ENCODE data around the gene STX7. TPM values are rescaled to one million over a fixed set of nuclear protein-coding genes. Genes with fewer than 3 reads are reported as not detected.

STX7 gene
- total RNA-seq, 1 experiment from 2014 or later, result 25.6 TPM

DNA sequence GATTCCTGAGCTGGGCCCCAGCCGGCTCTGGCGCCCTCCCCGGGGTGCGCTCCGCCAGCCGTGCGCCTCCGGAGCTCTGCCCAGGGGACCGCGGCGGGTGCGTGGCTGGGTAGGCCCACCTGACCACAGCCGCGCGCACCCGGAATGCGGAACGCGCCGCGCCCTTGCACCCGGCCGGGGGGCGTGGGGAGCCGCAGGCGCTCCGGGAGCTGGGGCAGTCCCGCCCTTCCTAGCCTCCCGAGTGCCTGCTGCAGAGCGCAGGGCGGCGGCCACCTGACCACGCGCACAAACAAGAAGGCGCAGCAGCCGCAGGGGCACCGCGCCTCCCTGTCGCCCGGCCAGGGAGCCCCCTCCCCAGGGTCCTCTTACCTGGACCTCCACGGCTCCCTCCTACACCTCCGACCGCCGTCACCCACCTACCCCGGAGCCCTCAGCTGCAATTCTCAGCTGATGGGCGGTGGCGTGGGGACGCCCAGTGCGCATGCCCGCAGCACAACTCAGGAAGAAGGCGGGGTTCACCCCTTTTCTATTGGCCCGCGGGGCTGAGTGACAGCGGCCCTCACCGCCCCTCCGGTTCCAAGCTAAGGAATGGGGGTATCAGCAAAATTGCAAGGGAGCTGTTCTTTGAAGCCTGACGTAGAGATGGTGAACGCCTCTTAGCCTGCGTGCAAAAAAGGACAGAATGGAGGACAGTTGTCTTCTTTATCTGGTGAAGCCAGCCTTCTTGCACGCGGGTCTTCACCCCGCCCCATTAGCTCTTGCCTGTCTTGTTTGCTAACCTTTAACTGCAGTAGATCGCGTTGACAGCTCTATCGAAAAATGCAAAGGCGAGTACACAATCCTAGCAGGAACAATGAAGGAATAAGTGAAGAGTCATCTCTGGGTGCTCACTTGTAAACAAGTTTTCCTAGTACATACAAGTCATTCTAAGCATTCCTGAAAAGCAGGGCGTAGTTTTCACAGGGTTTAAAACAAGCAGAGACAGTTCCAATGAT lies at the start of gene STX7 (continued):
- TF ChIP-seq, protein P1, sequence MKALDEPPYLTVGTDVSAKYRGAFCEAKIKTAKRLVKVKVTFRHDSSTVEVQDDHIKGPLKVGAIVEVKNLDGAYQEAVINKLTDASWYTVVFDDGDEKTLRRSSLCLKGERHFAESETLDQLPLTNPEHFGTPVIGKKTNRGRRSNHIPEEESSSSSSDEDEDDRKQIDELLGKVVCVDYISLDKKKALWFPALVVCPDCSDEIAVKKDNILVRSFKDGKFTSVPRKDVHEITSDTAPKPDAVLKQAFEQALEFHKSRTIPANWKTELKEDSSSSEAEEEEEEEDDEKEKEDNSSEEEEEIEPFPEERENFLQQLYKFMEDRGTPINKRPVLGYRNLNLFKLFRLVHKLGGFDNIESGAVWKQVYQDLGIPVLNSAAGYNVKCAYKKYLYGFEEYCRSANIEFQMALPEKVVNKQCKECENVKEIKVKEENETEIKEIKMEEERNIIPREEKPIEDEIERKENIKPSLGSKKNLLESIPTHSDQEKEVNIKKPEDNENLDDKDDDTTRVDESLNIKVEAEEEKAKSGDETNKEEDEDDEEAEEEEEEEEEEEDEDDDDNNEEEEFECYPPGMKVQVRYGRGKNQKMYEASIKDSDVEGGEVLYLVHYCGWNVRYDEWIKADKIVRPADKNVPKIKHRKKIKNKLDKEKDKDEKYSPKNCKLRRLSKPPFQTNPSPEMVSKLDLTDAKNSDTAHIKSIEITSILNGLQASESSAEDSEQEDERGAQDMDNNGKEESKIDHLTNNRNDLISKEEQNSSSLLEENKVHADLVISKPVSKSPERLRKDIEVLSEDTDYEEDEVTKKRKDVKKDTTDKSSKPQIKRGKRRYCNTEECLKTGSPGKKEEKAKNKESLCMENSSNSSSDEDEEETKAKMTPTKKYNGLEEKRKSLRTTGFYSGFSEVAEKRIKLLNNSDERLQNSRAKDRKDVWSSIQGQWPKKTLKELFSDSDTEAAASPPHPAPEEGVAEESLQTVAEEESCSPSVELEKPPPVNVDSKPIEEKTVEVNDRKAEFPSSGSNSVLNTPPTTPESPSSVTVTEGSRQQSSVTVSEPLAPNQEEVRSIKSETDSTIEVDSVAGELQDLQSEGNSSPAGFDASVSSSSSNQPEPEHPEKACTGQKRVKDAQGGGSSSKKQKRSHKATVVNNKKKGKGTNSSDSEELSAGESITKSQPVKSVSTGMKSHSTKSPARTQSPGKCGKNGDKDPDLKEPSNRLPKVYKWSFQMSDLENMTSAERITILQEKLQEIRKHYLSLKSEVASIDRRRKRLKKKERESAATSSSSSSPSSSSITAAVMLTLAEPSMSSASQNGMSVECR (CRISPR knock-in tag; IDR thresholded peaks at IDR 0.05; ENCODE audit: borderline replicate concordance), result no peak
- TF ChIP-seq, protein P2, sequence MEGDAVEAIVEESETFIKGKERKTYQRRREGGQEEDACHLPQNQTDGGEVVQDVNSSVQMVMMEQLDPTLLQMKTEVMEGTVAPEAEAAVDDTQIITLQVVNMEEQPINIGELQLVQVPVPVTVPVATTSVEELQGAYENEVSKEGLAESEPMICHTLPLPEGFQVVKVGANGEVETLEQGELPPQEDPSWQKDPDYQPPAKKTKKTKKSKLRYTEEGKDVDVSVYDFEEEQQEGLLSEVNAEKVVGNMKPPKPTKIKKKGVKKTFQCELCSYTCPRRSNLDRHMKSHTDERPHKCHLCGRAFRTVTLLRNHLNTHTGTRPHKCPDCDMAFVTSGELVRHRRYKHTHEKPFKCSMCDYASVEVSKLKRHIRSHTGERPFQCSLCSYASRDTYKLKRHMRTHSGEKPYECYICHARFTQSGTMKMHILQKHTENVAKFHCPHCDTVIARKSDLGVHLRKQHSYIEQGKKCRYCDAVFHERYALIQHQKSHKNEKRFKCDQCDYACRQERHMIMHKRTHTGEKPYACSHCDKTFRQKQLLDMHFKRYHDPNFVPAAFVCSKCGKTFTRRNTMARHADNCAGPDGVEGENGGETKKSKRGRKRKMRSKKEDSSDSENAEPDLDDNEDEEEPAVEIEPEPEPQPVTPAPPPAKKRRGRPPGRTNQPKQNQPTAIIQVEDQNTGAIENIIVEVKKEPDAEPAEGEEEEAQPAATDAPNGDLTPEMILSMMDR (IDR thresholded peaks at IDR 0.05), result no peak
- TF ChIP-seq ZNF232 (CRISPR knock-in tag; IDR thresholded peaks at IDR 0.05) (no peak), NFATC4 (CRISPR knock-in tag; IDR thresholded peaks at IDR 0.05) (no peak), NR3C1 (CRISPR knock-in tag; conservative IDR thresholded peaks at IDR 0.05; ENCODE audit: low read depth) (0 out of 2 replicates have a peak, but pooled peaks have one; percentile 54), ZNF121 (CRISPR knock-in tag; IDR thresholded peaks at IDR 0.05) (no peak), GTF2I (CRISPR knock-in tag; conservative IDR thresholded peaks at IDR 0.05) (no peak), GRHL2 (CRISPR knock-in tag; IDR thresholded peaks at IDR 0.05; ENCODE audit: insufficient replicate concordance, severe bottlenecking) (no peak), SP1 (CRISPR knock-in tag; conservative IDR thresholded peaks at IDR 0.05) (peak; percentile 52), SMAD4 (CRISPR knock-in tag; IDR thresholded peaks at IDR 0.05) (no peak), NR2C2 (CRISPR knock-in tag; IDR thresholded peaks at IDR 0.05) (no peak), CBFB (CRISPR knock-in tag; IDR thresholded peaks at IDR 0.05; ENCODE audit: low read depth) (no peak), SOX15 (CRISPR knock-in tag; IDR thresholded peaks at IDR 0.05) (no peak), RORB (CRISPR knock-in tag; IDR thresholded peaks at IDR 0.05) (0 out of 2 replicates have a peak, but pooled peaks have one; percentile 52), KAT7 (CRISPR knock-in tag; IDR thresholded peaks at IDR 0.05; ENCODE audit: borderline replicate concordance) (peak; percentile 82; the same call in 1 of the 2 replicates), NFYB (CRISPR knock-in tag; conservative IDR thresholded peaks at IDR 0.05; ENCODE audit: low read depth) (peak; percentile 70), MYBL2 (CRISPR knock-in tag; IDR thresholded peaks at IDR 0.05) (no peak), FOXK1 (CRISPR knock-in tag; IDR thresholded peaks at IDR 0.05) (peak; percentile 56; the same call in 1 of the 2 replicates)
- TF ChIP-seq, protein P3, sequence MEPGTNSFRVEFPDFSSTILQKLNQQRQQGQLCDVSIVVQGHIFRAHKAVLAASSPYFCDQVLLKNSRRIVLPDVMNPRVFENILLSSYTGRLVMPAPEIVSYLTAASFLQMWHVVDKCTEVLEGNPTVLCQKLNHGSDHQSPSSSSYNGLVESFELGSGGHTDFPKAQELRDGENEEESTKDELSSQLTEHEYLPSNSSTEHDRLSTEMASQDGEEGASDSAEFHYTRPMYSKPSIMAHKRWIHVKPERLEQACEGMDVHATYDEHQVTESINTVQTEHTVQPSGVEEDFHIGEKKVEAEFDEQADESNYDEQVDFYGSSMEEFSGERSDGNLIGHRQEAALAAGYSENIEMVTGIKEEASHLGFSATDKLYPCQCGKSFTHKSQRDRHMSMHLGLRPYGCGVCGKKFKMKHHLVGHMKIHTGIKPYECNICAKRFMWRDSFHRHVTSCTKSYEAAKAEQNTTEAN (CRISPR knock-in tag; IDR thresholded peaks at IDR 0.05), result no peak
- TF ChIP-seq, protein P4, sequence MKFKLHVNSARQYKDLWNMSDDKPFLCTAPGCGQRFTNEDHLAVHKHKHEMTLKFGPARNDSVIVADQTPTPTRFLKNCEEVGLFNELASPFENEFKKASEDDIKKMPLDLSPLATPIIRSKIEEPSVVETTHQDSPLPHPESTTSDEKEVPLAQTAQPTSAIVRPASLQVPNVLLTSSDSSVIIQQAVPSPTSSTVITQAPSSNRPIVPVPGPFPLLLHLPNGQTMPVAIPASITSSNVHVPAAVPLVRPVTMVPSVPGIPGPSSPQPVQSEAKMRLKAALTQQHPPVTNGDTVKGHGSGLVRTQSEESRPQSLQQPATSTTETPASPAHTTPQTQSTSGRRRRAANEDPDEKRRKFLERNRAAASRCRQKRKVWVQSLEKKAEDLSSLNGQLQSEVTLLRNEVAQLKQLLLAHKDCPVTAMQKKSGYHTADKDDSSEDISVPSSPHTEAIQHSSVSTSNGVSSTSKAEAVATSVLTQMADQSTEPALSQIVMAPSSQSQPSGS (CRISPR knock-in tag; IDR thresholded peaks at IDR 0.05; ENCODE audit: borderline replicate concordance, low read depth), result no peak
- TF ChIP-seq, protein P5, sequence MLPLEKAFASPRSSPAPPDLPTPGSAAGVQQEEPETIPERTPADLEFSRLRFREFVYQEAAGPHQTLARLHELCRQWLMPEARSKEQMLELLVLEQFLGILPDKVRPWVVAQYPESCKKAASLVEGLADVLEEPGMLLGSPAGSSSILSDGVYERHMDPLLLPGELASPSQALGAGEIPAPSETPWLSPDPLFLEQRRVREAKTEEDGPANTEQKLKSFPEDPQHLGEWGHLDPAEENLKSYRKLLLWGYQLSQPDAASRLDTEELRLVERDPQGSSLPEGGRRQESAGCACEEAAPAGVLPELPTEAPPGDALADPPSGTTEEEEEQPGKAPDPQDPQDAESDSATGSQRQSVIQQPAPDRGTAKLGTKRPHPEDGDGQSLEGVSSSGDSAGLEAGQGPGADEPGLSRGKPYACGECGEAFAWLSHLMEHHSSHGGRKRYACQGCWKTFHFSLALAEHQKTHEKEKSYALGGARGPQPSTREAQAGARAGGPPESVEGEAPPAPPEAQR (CRISPR knock-in tag; IDR thresholded peaks at IDR 0.05), result no peak
- TF ChIP-seq, protein P6, sequence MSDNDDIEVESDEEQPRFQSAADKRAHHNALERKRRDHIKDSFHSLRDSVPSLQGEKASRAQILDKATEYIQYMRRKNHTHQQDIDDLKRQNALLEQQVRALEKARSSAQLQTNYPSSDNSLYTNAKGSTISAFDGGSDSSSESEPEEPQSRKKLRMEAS (CRISPR knock-in tag; IDR thresholded peaks at IDR 0.05), result peak; percentile 37; the same call in 1 of the 2 replicates
- TF ChIP-seq, protein P7, sequence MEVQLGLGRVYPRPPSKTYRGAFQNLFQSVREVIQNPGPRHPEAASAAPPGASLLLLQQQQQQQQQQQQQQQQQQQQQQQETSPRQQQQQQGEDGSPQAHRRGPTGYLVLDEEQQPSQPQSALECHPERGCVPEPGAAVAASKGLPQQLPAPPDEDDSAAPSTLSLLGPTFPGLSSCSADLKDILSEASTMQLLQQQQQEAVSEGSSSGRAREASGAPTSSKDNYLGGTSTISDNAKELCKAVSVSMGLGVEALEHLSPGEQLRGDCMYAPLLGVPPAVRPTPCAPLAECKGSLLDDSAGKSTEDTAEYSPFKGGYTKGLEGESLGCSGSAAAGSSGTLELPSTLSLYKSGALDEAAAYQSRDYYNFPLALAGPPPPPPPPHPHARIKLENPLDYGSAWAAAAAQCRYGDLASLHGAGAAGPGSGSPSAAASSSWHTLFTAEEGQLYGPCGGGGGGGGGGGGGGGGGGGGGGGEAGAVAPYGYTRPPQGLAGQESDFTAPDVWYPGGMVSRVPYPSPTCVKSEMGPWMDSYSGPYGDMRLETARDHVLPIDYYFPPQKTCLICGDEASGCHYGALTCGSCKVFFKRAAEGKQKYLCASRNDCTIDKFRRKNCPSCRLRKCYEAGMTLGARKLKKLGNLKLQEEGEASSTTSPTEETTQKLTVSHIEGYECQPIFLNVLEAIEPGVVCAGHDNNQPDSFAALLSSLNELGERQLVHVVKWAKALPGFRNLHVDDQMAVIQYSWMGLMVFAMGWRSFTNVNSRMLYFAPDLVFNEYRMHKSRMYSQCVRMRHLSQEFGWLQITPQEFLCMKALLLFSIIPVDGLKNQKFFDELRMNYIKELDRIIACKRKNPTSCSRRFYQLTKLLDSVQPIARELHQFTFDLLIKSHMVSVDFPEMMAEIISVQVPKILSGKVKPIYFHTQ (CRISPR knock-in tag; IDR thresholded peaks at IDR 0.05), result no peak

Data from WTC11 (cell line).